HG03432 (cell line): ENCODE data around the gene ATN1.
"Not testable (repeated sequence)": the region's sequence is repeated elsewhere in the genome, so short reads cannot be mapped to it uniquely, and the experiment has no call there.

Source experiments
- ATAC-seq: cut with Tn5 transposase; IDR thresholded peaks from one replicate; pipeline ENCODE4 v1.9.1; 2021; ENCODE audit warnings: mild to moderate bottlenecking, moderate library complexity; ENCODE audit not compliant: unreplicated experiment

The ATN1 gene, protein sequence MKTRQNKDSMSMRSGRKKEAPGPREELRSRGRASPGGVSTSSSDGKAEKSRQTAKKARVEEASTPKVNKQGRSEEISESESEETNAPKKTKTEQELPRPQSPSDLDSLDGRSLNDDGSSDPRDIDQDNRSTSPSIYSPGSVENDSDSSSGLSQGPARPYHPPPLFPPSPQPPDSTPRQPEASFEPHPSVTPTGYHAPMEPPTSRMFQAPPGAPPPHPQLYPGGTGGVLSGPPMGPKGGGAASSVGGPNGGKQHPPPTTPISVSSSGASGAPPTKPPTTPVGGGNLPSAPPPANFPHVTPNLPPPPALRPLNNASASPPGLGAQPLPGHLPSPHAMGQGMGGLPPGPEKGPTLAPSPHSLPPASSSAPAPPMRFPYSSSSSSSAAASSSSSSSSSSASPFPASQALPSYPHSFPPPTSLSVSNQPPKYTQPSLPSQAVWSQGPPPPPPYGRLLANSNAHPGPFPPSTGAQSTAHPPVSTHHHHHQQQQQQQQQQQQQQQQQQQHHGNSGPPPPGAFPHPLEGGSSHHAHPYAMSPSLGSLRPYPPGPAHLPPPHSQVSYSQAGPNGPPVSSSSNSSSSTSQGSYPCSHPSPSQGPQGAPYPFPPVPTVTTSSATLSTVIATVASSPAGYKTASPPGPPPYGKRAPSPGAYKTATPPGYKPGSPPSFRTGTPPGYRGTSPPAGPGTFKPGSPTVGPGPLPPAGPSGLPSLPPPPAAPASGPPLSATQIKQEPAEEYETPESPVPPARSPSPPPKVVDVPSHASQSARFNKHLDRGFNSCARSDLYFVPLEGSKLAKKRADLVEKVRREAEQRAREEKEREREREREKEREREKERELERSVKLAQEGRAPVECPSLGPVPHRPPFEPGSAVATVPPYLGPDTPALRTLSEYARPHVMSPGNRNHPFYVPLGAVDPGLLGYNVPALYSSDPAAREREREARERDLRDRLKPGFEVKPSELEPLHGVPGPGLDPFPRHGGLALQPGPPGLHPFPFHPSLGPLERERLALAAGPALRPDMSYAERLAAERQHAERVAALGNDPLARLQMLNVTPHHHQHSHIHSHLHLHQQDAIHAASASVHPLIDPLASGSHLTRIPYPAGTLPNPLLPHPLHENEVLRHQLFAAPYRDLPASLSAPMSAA (N-terminal part only)

DNA sequence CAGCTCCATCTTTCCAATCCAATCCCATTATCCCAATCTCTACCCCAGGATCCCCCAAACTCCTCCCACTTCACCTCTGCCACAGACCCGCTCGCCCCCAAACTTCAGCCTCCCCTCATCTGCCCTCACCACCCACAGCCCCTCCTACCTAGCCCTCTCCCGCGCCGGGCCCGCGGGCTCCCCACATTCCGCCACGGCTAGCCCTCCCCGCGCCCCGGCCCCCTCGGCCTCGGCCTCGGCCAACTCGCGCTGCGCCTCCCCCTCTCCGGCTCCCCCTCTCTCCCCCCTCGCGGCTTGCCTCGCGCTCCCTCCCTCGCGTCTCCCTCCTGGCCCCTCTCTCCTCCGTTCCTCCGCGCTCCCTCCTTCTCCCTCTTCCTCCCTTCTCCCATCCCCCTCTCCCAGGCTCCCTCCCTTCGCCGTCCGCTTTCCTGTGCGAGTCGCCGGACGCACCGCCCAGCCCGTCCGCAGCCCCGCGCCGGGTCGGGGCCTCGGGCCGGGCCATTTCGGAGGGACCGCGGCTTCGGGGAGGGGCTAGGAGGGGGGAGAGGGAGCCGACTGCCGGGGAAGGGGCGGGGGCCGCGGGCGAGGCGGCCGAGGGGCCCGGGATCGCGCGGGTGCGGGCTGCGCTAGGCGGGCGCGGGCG, at the start of gene ATN1:
TSS of gene ATN1 (plus strand) at position 581 of the 643 bp plus-strand sequence. CDS start 6,043 bp downstream, outside the sequence.
- ATAC-seq = no peak

DNA sequence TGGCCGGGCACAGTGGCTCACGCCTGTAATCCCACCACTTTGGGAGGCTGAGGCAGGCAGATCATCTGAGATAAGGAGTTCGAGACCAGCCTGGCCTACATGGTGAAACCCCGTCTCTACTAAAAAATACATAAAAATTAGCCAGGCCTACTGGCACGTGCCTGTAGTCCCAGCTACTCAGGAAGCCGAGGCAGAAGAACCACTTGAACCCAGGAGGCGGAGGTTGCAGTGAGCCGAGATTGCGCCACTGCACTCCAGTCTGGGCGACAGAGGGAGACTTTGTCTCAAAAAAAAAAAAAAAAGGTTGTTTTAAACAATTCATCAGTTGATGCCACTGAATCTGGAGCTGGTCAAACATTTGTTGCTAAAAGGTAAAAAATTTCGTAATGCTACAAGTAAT, 47.9 kb upstream of the ATN1 start:
- ATAC-seq = not testable (repeated sequence)

DNA sequence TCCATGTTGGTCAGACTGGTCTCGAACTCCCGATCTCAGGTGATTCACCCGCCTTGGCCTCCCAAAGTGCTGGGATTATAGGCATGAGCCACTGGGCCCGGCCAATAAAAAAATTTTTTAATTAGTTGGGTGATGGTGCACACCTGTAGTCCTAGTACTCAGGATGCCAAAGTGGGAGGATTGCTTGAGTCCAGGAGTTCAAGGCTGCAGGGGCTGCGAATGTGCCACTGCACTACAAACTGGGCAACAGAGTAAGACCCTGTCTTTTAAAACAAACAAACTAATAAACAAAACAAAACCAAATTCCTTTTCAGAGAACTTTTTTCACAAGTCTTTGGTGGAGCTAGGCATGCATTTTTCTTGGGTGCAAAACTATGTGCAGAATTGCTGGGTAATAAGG, 44.5 kb upstream of the ATN1 start:
- ATAC-seq = no peak

DNA sequence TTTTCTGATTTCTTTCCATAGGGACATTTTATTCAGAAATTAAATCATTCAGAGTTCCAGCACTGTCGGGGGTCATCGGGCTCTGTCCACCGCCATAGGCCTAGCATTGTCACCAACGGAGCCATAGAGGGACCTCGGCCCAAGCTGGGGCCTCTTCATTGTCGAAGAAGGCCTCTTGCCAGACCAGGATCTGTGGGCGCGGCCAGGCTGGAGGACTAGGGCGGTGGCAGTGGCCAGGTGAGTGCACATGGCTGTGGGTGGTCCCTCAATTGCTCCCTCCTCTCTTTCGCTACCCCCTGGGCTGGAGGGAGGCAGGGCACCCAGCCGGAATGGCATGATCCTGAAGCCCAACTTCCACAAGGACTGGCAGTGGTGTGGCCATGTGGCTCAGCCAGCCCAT, 44.1 kb upstream of the ATN1 start:
- no peak for ATAC-seq

DNA sequence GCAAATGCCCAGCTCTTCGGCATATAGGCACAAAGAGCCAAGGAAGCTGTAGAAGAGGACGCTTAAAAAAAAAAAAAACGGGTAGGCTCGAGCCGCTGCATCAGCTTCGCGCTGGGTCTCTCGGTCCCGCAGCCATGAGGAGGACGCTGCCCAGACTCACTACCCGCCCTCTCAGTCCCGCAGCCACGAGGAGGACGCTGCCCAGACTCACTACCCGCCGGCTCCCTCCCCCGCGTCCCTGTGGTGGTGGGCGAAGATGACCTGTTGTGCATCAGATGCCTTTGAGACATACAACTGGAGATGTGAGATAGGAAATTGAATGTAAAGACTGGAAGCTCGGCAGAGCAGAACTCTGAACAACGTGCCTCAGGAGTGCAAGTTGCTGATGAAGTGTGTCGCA, 43.2 kb upstream of the ATN1 start:
- no peak for ATAC-seq

DNA sequence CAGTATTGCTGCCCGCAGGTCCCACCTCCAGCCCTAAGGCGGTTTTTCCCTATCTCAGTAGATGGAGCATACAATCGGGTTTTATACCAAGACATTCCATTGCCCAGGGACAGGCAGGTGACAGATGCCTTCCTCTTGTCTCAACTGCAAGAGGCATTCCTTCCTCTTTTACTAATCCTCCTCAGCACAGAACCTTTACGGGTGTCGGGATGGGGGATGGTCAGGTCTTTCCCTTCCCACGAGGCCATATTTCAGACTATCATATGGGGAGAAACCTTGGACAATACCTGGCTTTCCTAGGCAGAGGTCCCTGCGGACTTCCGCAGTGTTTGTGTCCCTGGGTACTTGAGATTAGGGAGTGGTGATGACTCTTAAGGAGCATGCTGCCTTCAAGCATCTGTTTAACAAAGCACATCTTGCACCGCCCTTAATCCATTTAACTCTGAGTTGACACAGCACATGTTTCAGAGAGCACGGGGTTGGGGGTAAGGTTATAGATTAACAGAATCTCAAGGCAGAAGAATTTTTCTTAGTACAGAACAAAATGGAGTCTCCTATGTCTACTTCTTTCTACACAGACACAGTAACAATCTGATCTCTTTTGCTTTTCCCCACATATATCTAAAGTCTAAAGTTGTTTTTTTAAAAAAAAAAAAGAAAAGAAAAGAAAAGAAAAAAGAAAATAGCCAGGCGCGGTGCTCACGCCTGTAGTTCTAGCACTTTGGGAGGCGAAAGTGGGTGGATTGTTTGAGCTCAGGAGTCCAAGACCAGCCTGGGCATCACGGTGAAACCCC, 41.4 kb upstream of the ATN1 start:
- not testable (repeated sequence) for ATAC-seq

DNA sequence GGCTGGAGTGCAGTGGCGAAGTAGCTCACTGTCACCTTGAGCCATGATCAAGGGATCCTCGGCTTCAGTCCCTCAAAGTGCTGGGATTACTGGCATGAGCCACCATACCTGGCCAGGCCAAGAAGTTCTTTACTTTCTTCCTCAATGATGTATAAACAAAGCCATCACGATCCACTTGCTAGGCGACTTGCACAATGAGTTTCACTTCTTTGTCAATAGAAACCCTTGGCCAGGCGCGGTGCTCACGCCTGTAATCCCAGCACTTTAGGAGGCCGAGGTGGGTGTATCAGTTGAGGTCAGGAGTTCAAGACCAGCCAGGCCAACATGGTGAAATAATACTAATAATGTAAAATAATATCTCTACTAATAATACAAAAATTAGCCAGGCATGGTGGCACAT, 40.3 kb upstream of the ATN1 start:
- ATAC-seq = no peak

DNA sequence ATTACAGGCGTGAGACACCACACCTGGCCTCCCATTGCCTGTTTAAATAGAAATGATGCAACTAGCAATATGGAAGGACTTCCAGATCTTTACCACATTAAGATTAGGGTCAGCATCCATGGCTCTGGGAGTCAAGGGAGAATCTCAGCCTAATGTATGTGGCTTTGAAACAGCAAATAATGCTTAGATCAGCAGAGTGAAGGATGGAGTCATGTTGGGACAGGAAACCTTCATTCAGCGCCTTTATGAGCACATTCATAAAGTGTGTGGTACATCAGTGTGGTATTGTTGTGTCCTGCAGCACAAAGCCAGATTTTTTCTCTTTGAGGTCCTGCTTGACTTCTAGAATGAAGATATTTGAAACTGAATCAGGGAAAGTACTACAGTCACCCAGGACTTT, 39.4 kb upstream of the ATN1 start:
- no peak for ATAC-seq

DNA sequence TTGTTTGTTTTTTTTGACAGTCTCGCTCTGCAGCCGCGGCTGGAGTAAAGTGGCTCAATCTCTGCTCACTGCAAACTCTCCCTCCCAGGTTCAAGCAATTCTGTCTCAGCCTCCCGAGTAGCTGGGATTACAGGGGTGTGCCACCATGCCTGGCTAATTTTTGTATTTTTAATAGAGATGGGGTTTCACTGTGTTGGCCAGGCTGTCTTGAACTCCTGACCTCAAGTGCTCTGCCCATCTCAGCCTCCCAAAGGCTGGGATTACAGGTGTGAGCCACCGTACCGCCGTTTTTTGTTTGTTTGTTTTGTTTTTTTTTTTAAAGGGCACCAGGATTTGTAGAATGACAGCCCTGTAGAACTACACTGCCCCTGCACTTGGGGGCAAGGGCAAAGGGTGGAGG, 39.0 kb upstream of the ATN1 start:
- not testable (repeated sequence) for ATAC-seq

DNA sequence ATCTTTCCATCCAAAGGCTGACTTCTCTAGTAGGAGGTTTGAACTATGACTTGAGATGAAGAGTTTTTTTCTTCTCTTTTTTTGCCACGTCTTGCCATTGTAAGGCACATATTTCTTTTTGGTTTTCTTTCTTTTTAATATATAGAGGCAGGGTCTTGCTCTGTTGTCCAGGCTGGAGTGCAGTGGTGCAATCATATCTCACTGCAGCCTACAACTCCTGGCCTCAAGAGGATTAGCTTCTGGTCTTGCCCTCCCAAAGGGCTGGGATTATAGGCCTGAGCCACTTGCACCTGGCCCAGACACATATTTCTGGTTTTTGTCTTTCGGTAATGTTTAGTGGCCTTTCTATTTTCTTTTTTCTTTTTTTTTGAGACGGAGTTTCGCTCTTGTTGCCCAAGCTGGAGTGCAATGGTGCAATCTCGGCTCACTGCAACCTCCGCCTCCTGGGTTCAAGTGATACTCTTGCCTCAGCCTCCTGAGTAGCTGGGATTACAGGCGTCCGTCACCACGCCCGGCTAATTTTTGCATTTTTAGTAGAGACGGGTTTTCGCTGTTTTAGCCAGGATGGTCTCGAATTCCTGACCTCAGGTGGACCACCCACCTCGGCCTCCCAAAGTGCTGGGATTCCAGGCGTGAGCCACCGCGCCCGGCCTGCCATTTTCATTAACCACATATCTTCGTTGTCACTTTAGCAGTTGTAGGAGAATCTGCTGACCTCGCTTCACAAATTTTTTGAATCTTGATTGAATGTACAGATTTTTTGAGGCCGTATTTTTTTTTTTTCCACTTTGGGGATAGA, 37.8 kb upstream of the ATN1 start:
- ATAC-seq = not testable (repeated sequence)

DNA sequence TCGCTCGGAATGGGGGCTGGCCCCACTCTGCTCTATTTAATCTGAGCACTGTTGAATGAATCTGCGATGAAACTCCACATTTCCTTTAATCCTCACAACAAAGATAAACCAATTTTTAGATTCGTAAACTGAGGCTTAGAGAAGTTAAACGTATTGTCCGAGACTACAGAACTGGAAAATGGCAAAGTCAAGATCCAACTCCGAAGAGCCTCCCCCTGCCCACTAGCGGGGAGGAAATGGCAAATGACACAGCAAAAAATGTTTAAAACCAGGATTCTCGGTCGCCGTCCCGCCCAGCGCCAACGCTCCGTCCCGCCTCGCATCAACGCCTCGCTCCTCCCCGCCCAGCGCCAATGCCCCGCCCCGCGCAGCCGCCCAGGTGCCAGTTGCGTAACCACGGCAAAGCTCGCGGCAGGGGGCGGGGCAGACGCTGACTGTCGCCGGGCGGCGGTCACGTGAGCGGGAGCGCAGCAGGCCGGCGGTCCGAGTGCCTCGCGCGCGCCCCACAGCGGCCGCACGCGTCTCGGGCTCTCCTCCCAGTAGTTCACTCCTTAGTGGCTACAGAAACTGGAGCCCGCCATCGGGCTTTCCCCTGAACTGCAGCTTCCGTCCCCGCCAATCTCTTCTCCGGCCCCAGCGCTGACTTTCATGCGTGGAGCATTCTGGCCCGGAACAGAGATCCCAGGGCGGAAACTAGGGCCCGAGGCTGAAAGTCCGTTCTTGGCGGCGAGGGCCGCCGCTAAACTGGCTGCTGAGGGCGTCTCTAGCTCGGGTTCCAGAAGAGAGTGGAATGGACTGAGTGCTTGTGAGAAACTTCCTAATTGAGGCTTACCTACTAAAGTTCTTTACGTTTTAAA, 36.7 kb upstream of the ATN1 start:
- peak; percentile 93 for ATAC-seq

DNA sequence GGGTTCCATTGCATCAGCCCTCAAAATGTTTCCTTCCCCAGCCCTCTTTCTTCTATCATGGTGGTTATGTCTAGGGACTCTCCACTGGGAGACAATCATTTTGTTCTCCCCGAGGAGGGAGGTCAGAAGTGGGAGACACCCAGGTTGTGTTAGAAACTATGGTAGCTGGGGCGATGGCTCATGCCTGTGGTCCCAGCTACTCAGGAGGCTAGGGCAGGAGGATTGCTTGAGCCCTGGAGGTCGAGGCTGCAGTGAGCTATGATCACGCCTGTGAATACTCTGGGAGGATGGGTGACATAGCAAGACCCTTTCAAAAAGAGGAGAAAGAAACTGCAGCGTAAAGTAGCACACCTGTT, 36.1 kb upstream of the ATN1 start:
- ATAC-seq = no peak

DNA sequence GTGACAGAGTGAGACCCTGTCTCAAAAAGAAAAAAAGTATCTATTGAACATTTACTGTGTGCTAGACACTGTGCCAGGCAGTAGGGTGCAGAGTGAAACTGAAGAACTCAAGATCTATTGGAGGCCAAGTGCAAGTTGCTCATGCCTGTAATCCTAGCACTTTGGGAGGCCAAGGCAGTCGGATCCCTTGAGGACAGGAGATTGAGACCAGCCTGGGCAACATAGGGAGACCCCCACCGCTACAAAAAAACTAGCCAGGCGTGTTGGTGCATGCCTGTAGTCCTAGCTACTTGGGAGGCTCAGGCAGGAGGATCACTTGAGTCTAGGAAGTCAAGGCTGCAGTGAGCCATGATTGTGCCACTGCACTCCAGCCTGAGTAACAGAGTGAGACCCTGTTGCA, 35.1 kb upstream of the ATN1 start:
- ATAC-seq = not testable (repeated sequence)

DNA sequence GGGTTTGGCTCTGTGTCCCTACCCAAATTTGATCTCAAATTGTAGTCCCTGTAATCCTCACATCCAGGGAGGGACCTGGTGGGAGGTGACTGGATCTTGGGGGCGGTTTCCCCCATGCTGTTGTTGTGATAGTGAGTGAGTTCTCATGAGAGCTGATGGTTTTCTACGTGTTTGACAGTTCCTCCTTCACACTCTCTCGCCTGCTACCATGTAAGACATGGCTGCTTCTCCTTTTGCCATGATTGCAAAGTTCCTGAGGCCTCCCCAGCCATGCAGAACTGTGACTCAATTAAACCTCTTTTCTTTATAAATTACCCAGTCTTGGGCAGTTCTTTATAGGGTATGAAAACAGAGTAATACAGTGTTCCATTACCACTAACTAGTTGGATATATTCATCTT, 33.4 kb upstream of the ATN1 start:
- ATAC-seq = no peak

DNA sequence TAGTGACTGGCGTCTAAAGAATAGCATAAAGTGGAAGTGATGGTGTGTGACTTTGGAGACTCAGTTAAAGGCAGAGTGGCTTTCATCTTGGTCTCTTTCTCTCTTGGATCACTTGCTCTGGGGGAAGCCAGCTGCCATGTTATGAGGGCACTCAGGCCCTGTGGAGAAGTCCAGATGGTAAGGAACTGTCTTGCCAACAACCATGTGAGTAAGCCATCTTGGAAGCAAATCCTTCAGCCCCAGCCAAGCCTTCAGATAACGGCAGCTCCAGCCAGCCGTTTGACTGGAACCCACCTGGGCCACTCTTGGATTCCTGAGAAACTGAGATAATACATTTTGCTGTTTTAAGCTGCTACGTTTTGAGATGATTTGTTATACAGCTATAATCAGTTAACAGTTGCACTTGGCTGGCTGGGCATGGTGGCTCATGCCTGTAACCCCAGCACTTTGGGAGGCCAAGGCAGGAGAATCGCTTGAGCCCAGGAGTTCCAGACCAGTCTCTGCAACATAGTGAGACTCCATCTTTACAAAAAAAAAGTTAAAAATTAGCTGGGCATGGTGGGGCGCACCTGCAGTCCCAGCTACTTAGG, 30.8 kb upstream of the ATN1 start:
- no peak for ATAC-seq

DNA sequence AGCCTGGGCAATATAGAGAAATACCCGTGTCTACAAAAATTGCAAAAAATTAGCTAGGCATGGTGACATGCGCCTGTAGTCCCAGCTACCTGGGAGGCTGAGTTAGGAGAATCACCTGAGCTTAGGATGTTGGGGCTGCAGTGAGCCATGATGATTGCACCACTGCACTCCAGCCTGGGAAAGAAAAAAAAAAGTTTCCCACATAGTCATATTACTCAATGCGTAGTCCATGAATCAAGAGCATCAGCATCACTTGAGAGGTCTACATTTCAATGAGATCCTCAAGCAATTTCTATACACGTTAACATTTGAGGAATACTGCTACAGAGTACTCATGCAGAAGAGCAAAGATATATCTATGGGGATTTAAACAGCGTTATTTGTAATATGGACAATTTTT, 28.3 kb upstream of the ATN1 start:
- no peak for ATAC-seq

DNA sequence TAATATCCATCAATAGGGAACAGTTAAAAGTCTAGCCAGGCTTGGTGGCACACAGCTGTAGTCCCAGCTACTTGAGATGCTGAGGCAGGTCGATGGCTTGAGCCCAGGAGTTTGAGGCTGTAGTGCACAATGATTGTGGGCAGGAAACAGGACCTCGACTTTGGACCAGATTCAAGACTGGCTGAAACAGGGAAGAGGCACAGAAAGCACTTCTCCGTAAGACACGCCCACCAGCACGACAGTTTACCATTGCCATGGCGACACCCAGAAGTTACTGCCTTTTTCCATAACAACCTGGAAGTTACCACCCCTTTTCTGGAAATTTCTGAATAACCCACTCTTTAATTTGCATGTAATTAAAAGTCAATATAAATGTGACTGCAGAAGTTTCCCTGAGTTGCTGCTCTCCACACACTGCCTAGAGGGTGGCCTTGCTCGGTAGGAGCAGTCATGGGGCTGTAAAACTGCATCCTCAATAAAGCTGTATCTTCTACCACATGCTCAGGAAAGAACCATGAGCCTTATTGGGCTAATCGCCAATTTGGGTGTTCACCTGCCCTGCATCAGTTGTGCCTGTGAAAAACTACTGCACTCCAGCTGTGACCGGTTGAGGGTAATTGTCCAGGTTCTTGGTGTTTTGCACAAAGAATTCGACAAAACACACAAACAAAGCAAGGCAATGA, 27.8 kb upstream of the ATN1 start:
- no peak for ATAC-seq

DNA sequence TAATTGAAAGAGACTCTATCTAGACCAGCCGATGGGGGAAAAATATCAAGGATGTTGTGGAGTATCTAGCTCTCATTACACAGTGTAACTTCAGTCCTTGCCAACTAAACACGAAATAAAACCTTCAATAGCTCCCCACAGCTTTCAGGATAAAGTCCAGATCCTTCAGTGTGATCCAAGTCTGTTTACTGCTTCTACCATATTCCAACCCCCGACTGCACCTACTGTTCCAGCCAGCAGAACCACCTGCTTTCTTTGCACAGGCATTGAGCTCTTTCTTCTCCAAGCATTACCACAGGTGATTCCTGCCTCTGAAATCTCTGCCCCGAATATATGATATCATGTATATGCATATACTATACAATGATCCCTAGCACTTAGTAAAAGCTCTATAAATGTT, 25.3 kb upstream of the ATN1 start:
- no peak for ATAC-seq
